ENCODE results near the gene APOA5. TPM values are rescaled to one million over a fixed set of nuclear protein-coding genes. Genes with fewer than 3 reads are reported as not detected.
A peak's percentile ranks its signal among the peaks of the same experiment; 100 is the strongest.

The APOA5 gene
- total and polyA plus RNA-seq, 2 of the 13 experiments (the other 11 are each of a cell fraction or from before 2014, with no cell fraction given): 44.0 to 49.1 TPM

GRCh38 chr11:116791002-116791812, 472 bp downstream of the APOA5 start (continued):
- no peak; the same call in 1 of the 2 replicates for TF ChIP-seq MIXL1 (CRISPR knock-in tag; IDR thresholded peaks at IDR 0.05)
- TF ChIP-seq ZNF367 (CRISPR knock-in tag; IDR thresholded peaks at IDR 0.05; ENCODE audit: borderline replicate concordance): no peak
- no peak for TF ChIP-seq ZNF543 (CRISPR knock-in tag; IDR thresholded peaks at IDR 0.05)
- no peak for TF ChIP-seq MAFK (conservative IDR thresholded peaks at IDR 0.05 in 1 of 2, IDR thresholded peaks at IDR 0.05 in 1 of 2; ENCODE audit: low read length in 2 of 2)
- no peak for TF ChIP-seq CREB3 (CRISPR knock-in tag; IDR thresholded peaks at IDR 0.05)
- peak; percentile 58 for TF ChIP-seq ZFY (CRISPR knock-in tag; IDR thresholded peaks at IDR 0.05)
- no peak for TF ChIP-seq FLYWCH1 (CRISPR knock-in tag; IDR thresholded peaks at IDR 0.05)
- 0 out of 2 replicates have a peak, but pooled peaks have one; percentile 20 for TF ChIP-seq ZNF607 (CRISPR knock-in tag; IDR thresholded peaks at IDR 0.05; ENCODE audit: borderline replicate concordance)
- TF ChIP-seq SIN3A (IDR thresholded peaks at IDR 0.05; ENCODE audit: borderline replicate concordance, low read depth, low read length): peak; percentile 32; the same call in 1 of the 2 replicates
- TF ChIP-seq POLR2A (IDR thresholded peaks at IDR 0.05; ENCODE audit: insufficient read depth in 1 of 2, low read depth in 2 of 2, low read length in 2 of 2): peak; percentile 55 to 78; a peak in 3 of 4 replicates
- TF ChIP-seq, protein P1, sequence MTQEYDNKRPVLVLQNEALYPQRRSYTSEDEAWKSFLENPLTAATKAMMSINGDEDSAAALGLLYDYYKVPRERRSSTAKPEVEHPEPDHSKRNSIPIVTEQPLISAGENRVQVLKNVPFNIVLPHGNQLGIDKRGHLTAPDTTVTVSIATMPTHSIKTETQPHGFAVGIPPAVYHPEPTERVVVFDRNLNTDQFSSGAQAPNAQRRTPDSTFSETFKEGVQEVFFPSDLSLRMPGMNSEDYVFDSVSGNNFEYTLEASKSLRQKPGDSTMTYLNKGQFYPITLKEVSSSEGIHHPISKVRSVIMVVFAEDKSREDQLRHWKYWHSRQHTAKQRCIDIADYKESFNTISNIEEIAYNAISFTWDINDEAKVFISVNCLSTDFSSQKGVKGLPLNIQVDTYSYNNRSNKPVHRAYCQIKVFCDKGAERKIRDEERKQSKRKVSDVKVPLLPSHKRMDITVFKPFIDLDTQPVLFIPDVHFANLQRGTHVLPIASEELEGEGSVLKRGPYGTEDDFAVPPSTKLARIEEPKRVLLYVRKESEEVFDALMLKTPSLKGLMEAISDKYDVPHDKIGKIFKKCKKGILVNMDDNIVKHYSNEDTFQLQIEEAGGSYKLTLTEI (CRISPR knock-in tag; conservative IDR thresholded peaks at IDR 0.05): no peak
- peak; percentile 82; the same call in 1 of the 2 replicates for TF ChIP-seq ZBTB4 (CRISPR knock-in tag; IDR thresholded peaks at IDR 0.05; ENCODE audit: borderline replicate concordance)
- no peak for TF ChIP-seq ZSCAN29 (CRISPR knock-in tag; conservative IDR thresholded peaks at IDR 0.05)
- TF ChIP-seq ZNF674 (CRISPR knock-in tag; IDR thresholded peaks at IDR 0.05; ENCODE audit: low read depth): no peak
- 0 out of 2 replicates have a peak, but pooled peaks have one; percentile 43 for TF ChIP-seq PITX1 (CRISPR knock-in tag; IDR thresholded peaks at IDR 0.05)
- 0 out of 2 replicates have a peak, but pooled peaks have one; percentile 8 for TF ChIP-seq PRDM4 (CRISPR knock-in tag; IDR thresholded peaks at IDR 0.05; ENCODE audit: borderline replicate concordance)

All from HepG2 (cell line).